Measurements from ENCODE around the gene CRELD2.

CRELD2 gene

GRCh38 chr22:49959782-49960158 lies 41.3 kb downstream of the CRELD2 start:
- peak overlapping the region; percentile 99; the same call in 1 of the 2 replicates for H3K27ac ChIP-seq (ENCODE audit: extremely low read depth, low read depth, low read length)
- no peaks in the 10 kb centered on the region for H3K9me3 ChIP-seq (ENCODE audit: control insufficient read depth, insufficient read depth, low read depth, low read length)
- H3K36me3 ChIP-seq (ENCODE audit: control insufficient read depth in 2 of 2, insufficient read depth in 1 of 2, low read length in 2 of 2), result peaks cover 10 to 32% of the 10 kb centered on the region in 2 experiments
- peaks cover 12% of the 10 kb centered on the region for H3K4me1 ChIP-seq (ENCODE audit: control insufficient read depth, insufficient read depth, low read length)
- ChIA-PET CTCF (interaction anchor here (0.7 to 1.2 kb wide), 2 partner anchors 29 to 70 kb away, joined by 3 to 4 read pairs; no protein-coding TSS in a partner anchor), POLR2A (interaction anchor here (1.0 to 3.3 kb wide), 8 partner anchors 8 to 71 kb away, joined by 3 to 26 read pairs (median 5); no protein-coding TSS in a partner anchor)
- peak overlapping the region; percentile 83 for H3K4me3 ChIP-seq (ENCODE audit: low read depth, low read length)
- no peak for TF ChIP-seq ZNF701 (tag by site-specific recombination; IDR thresholded peaks at IDR 0.05)
- TF ChIP-seq OVOL3 (tag by site-specific recombination; IDR thresholded peaks at IDR 0.05), result peak; percentile 23; the same call in 1 of the 2 replicates
- no peak for TF ChIP-seq KLF7 (tag by site-specific recombination; IDR thresholded peaks at IDR 0.05; ENCODE audit: borderline replicate concordance)
- no peak for TF ChIP-seq ZNF530 (tag by site-specific recombination; IDR thresholded peaks at IDR 0.05; ENCODE audit: low read depth)
- no peak for TF ChIP-seq ZBTB17 (tag by site-specific recombination; IDR thresholded peaks at IDR 0.05)
- TF ChIP-seq PRDM10 (tag by site-specific recombination; IDR thresholded peaks at IDR 0.05), result no peak
- TF ChIP-seq ZNF16 (tag by site-specific recombination; IDR thresholded peaks at IDR 0.05; ENCODE audit: low read depth), result no peak
- TF ChIP-seq ZXDB (tag by site-specific recombination; IDR thresholded peaks at IDR 0.05), result peak; percentile 40; the same call in 1 of the 2 replicates
- no peak for TF ChIP-seq ZSCAN23 (tag by site-specific recombination; IDR thresholded peaks at IDR 0.05)
- no peak for TF ChIP-seq ZNF175 (tag by site-specific recombination; IDR thresholded peaks at IDR 0.05)
- no peak for TF ChIP-seq ZNF830 (tag by site-specific recombination; IDR thresholded peaks at IDR 0.05; ENCODE audit: low read depth)
- TF ChIP-seq ZNF549 (tag by site-specific recombination; IDR thresholded peaks at IDR 0.05), result no peak
- peak; percentile 33; the same call in 1 of the 2 replicates for TF ChIP-seq TRIM28 (IDR thresholded peaks at IDR 0.05; ENCODE audit: borderline replicate concordance, low read length)
- no peak for TF ChIP-seq GLIS1 (tag by site-specific recombination; IDR thresholded peaks at IDR 0.05)
- 0 out of 2 replicates have a peak, but pooled peaks have one; percentile 20 for TF ChIP-seq YY1 (tag by site-specific recombination; IDR thresholded peaks at IDR 0.05)
- TF ChIP-seq ZNF121 (tag by site-specific recombination; IDR thresholded peaks at IDR 0.05), result no peak
- TF ChIP-seq ZBTB11 (tag by site-specific recombination; conservative IDR thresholded peaks at IDR 0.05; ENCODE audit: low read depth), result no peak
- TF ChIP-seq ZEB2 (tag by site-specific recombination; IDR thresholded peaks at IDR 0.05), result peak; percentile 65; the same call in 1 of the 2 replicates
- TF ChIP-seq SP2 (tag by site-specific recombination; IDR thresholded peaks at IDR 0.05), result no peak
- no peak for TF ChIP-seq BCL11A (tag by site-specific recombination; IDR thresholded peaks at IDR 0.05; ENCODE audit: low read depth)
- TF ChIP-seq AEBP2 (tag by site-specific recombination; IDR thresholded peaks at IDR 0.05; ENCODE audit: borderline replicate concordance), result no peak
- TF ChIP-seq ZNF654 (tag by site-specific recombination; IDR thresholded peaks at IDR 0.05; ENCODE audit: low read depth), result no peak
- TF ChIP-seq ZNF768 (tag by site-specific recombination; IDR thresholded peaks at IDR 0.05), result no peak; the same call in 1 of the 2 replicates
- TF ChIP-seq SCRT2 (tag by site-specific recombination; IDR thresholded peaks at IDR 0.05), result no peak
- TF ChIP-seq ZNF114 (tag by site-specific recombination; IDR thresholded peaks at IDR 0.05), result no peak
- no peak for TF ChIP-seq ZNF138 (tag by site-specific recombination; IDR thresholded peaks at IDR 0.05; ENCODE audit: borderline replicate concordance)
- TF ChIP-seq ZBTB44 (tag by site-specific recombination; IDR thresholded peaks at IDR 0.05), result no peak
- peak; percentile 20; the same call in 1 of the 2 replicates for TF ChIP-seq ZNF777 (tag by site-specific recombination; IDR thresholded peaks at IDR 0.05; ENCODE audit: borderline replicate concordance)
- TF ChIP-seq ZNF521 (tag by site-specific recombination; IDR thresholded peaks at IDR 0.05), result no peak
- TF ChIP-seq SP7 (tag by site-specific recombination; IDR thresholded peaks at IDR 0.05), result peak; percentile 71

All from HEK293 (cell line).